GM06990 (cell line): Measurements from ENCODE around the gene WNT5A.

Experiments
- DNase-seq: peaks from one replicate; pipeline ENCODE4 v3.0.0-alpha.2; 2011; ENCODE audit not compliant: insufficient read length; ENCODE audit errors: extremely low read depth
- H3K27me3 ChIP-seq: replicated peaks from 2 replicates; pipeline ENCODE4 v1.6.0; 2011; ENCODE audit warnings: low read length; ENCODE audit not compliant: control insufficient read depth, insufficient read depth
- H3K36me3 ChIP-seq: 2 replicates; pipeline ENCODE4 v1.5.1; 2011; ENCODE audit warnings: low read length; ENCODE audit not compliant: control insufficient read depth, insufficient read depth
- H3K4me3 ChIP-seq: replicated peaks from 2 replicates; pipeline ENCODE4 v1.5.1; 2011; ENCODE audit warnings: low read depth, mild to moderate bottlenecking, control low read depth, low read length
- CTCF ChIP-seq: IDR thresholded peaks from 2 replicates; pipeline ENCODE4 v1.5.1; 2011; ENCODE audit warnings: low read length, control low read depth, mild to moderate bottlenecking, inconsistent platforms; ENCODE audit not compliant: insufficient read depth, poor library complexity, severe bottlenecking

WNT5A gene

DNA sequence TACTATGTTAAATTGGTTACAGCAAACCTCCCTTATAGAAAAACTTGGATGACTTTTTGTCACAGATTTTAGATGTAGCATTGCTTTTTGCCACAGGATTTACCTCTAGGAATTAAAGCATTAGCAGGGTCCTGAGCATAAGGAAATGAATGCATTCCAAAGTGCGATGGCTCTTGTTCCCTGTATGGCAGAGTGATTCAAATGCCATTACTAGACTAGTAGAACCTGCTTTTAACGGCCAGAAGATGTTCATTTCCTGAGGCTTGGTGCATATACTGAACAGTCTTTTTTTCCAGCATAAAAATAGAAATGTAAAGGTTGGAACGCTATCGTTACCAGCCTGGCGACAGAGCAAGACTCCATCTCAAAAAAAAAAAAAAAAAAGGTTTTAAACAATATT lies 59.4 kb downstream of the WNT5A start:
- no peaks in the 10 kb centered on the region; the same call in 1 of the 2 replicates for H3K27me3 ChIP-seq
- TF ChIP-seq CTCF = no peak
- DNase-seq = no peak
- no peak overlapping the region for H3K4me3 ChIP-seq
- no peaks in the 10 kb centered on the region for H3K36me3 ChIP-seq

DNA sequence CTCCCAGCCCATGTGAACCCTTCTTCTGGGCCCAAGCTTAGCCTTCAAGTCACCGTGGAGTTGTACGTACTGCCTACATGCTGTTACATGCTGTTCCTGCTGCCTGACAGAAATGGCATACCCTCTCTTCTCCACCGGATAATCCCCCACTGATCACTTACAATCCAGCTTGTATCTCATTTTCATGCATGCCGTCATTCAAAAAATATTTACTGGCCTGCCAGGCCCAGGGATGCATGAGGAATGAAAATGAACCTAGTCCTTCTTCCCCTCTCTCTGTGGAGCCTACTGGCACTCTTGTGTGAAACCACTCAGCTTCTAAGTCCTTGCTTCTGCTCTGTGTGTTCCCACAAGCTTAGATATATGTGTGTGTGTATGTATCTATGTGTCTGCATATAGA lies 60.6 kb downstream of the WNT5A start:
- H3K27me3 ChIP-seq = no peaks in the 10 kb centered on the region; the same call in 1 of the 2 replicates
- DNase-seq = no peak
- no peak overlapping the region for H3K4me3 ChIP-seq
- no peaks in the 10 kb centered on the region for H3K36me3 ChIP-seq
- TF ChIP-seq CTCF = no peak

GRCh38 chr3:55423782-55424181 lies 63.3 kb downstream of the WNT5A start:
- no peak for DNase-seq
- no peaks in the 10 kb centered on the region for H3K36me3 ChIP-seq

DNA sequence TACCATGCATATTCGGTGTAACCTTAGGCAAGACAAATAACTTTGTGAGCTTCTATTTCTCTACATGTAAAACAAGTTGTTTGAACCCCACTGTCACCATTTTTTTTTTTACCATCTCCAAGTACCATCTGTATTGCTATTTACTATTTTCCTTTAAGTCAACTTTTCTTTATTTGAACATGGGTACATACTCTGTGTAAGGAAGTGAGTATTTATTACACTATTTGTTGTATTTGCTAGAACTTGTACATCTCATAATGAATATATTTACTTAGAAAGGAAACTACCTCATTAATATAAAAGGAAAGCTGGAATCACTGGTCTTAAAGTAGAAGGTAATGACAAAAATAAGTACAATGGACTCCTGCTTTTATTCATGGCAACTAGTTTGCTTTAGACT lies 69.9 kb downstream of the WNT5A start:
- Histone ChIP-seq H3K4me3 (no peak overlapping the region), H3K36me3 (no peaks in the 10 kb centered on the region), H3K27me3 (no peaks in the 10 kb centered on the region; the same call in 1 of the 2 replicates)
- no peak for TF ChIP-seq CTCF
- DNase-seq = no peak

More at GRCh38 chr3:55423782-55424181, 63.3 kb downstream of the WNT5A start:
- no peak overlapping the region for H3K4me3 ChIP-seq
- TF ChIP-seq CTCF = no peak
- no peaks in the 10 kb centered on the region; the same call in 1 of the 2 replicates for H3K27me3 ChIP-seq

DNA sequence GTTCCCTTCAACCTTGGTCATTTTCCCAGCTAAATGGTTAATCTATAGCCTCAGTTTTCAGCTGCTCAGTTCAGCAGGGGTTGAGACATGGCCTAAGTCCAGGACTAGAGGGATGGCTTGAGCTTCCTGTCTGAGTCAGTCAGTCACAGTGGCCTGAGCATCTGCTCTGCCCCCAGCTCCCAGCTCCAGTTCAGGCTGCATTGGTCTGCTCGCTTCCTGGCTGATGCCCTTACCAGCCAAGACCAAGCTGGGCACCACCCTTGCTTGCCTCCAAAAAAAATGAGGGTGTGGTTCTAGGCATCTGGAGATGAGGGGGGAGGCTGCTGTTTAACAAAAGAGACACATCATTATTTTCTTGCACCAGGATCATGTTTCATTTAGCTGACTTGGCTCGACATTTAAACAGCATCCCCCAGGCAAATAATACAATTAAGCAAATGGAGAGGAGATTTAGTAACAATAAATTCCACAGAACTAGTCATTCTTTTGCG lies 70.7 kb downstream of the WNT5A start:
- no peak for TF ChIP-seq CTCF
- no peak for DNase-seq
- H3K4me3 ChIP-seq = no peak overlapping the region
- no peaks in the 10 kb centered on the region; the same call in 1 of the 2 replicates for H3K27me3 ChIP-seq
- H3K36me3 ChIP-seq = no peaks in the 10 kb centered on the region
